Activated CD4-positive, alpha-beta T cell treated with anti-CD3 and anti-CD28 coated beads for 36 hours (primary cell): ENCODE results near the gene USP13. TPM values are rescaled to one million over a fixed set of nuclear protein-coding genes. Genes with fewer than 3 reads are reported as not detected.
"Not testable (repeated sequence)": the region's sequence is repeated elsewhere in the genome, so short reads cannot be mapped to it uniquely, and the experiment has no call there.

Source experiments
- ATAC-seq: fragments of 200-7000 bp; cut with Tn5 transposase; one replicate; pipeline ENCODE4 v1.10.0; 2021; ENCODE audit warnings: mild to moderate bottlenecking, moderate library complexity
- CTCF ChIA-PET: fragments of 350-600 bp; sonication (Branson Sonifier 250); formaldehyde crosslinking; loops from one replicate; lab custom pipeline; 2021; ENCODE audit warnings: antibody characterized with exemption; lab: Charles Lee
- POLR2A ChIA-PET: fragments of 350-600 bp; sonication (Branson Sonifier 250); formaldehyde crosslinking; loops from one replicate; lab custom pipeline; 2021; ENCODE audit warnings: antibody characterized with exemption, inconsistent platforms; lab: Charles Lee
- DNase-seq: peaks from one replicate; pipeline ENCODE4 v3.0.0-alpha.2; 2020
- H3K27ac Mint-ChIP-seq: one replicate; pipeline ENCODE4 v1.8.0; 2021; ENCODE audit warnings: mixed read lengths
- H3K27me3 Mint-ChIP-seq: one replicate; pipeline ENCODE4 v1.8.0; 2021; ENCODE audit warnings: mixed read lengths
- H3K36me3 Mint-ChIP-seq: one replicate; pipeline ENCODE4 v1.8.0; 2021; ENCODE audit warnings: low read depth, mixed read lengths
- H3K4me1 Mint-ChIP-seq: one replicate; pipeline ENCODE4 v1.8.0; 2021; ENCODE audit warnings: mixed read lengths
- H3K4me3 Mint-ChIP-seq: one replicate; pipeline ENCODE4 v1.8.0; 2021; ENCODE audit warnings: mild to moderate bottlenecking, moderate library complexity, mixed read lengths
- H3K9me3 Mint-ChIP-seq: one replicate; pipeline ENCODE4 v1.8.0; 2021; ENCODE audit warnings: low read depth, mixed read lengths
- intact Hi-C, 2 experiments: fragments of 100-400 bp; cut with DNase I in 1 of 2; cut with micrococcal nuclease in 1 of 2; formaldehyde crosslinking; loops; one replicate each; pipeline versions ENCODE4 v1.14.2 to v1.15.1; 2022 to 2024; cut with DNase I, micrococcal nuclease
- total RNA-seq, 2 experiments: library from RNA; stranded (reverse); gene quantifications; one replicate each; pipeline ENCODE4 v1.2.3, GENCODE V29; 2021

USP13 gene
- total RNA-seq, 2 experiments from 2014 or later: 11.2 to 11.6 TPM

GRCh38 chr3:179768080-179768479 is 115.2 kb downstream of the USP13 start:
- Mint-ChIP-seq H3K9me3 (no peaks in the 10 kb centered on the region), H3K27me3 (no peaks in the 10 kb centered on the region), H3K4me3 (no peak overlapping the region), H3K27ac (no peak overlapping the region), H3K4me1 (no peaks in the 10 kb centered on the region), H3K36me3 (peaks cover 36% of the 10 kb centered on the region)
- ATAC-seq (no peak), DNase-seq (no peak)
- ChIA-PET CTCF (interaction anchor here (0.7 to 1.2 kb wide), 2 partner anchors 17 to 161 kb away, joined by 3 read pairs; no protein-coding TSS in a partner anchor), POLR2A (no interaction called here)
- intact Hi-C loops: no loop called here

- CTCF ChIA-PET: interaction anchor here (0.6 kb wide), 1 partner anchor 193 kb away, joined by 4 read pairs; no protein-coding TSS in a partner anchor
- no peak for DNase-seq
- H3K36me3 Mint-ChIP-seq: peaks cover 44% of the 10 kb centered on the region
These were observed 116.8 kb downstream of the USP13 start for GRCh38 chr3:179769411-179770247.

GRCh38 chr3:179771797-179772196 is 119.0 kb downstream of the USP13 start:
- peaks cover 2% of the 10 kb centered on the region for H3K9me3 Mint-ChIP-seq
- DNase-seq (no peak), ATAC-seq (no peak)
- peaks cover 38% of the 10 kb centered on the region for H3K36me3 Mint-ChIP-seq
- intact Hi-C loops: no loop called here
- no peaks in the 10 kb centered on the region for H3K27me3 Mint-ChIP-seq
- H3K27ac Mint-ChIP-seq: no peak overlapping the region
- ChIA-PET POLR2A (no interaction called here), CTCF (interaction anchor here (1.2 kb wide), 1 partner anchor 11 kb away, joined by 4 read pairs; no protein-coding TSS in a partner anchor)
- H3K4me3 Mint-ChIP-seq: no peak overlapping the region
- no peaks in the 10 kb centered on the region for H3K4me1 Mint-ChIP-seq

More at GRCh38 chr3:179769411-179770247, 116.8 kb downstream of the USP13 start:
- POLR2A ChIA-PET: interaction anchor here (0.6 kb wide), 1 partner anchor 10 kb away, joined by 3 read pairs; no protein-coding TSS in a partner anchor
- intact Hi-C loops: no loop called here
- H3K9me3 Mint-ChIP-seq: peaks cover 2% of the 10 kb centered on the region
- H3K27ac Mint-ChIP-seq: no peak overlapping the region
- ATAC-seq: no peak
- no peak overlapping the region for H3K4me3 Mint-ChIP-seq
- no peaks in the 10 kb centered on the region for H3K4me1 Mint-ChIP-seq
- H3K27me3 Mint-ChIP-seq: no peaks in the 10 kb centered on the region

- POLR2A ChIA-PET: no interaction called here
- Mint-ChIP-seq H3K36me3 (peaks cover 34% of the 10 kb centered on the region), H3K4me3 (no peak overlapping the region), H3K27ac (no peak overlapping the region), H3K9me3 (peaks cover 2% of the 10 kb centered on the region), H3K27me3 (no peaks in the 10 kb centered on the region), H3K4me1 (no peaks in the 10 kb centered on the region)
- CTCF ChIA-PET: no interaction called here
- ATAC-seq (no peak), DNase-seq (no peak)
- intact Hi-C loops: no loop called here
These were observed 119.5 kb downstream of the USP13 start for GRCh38 chr3:179772297-179772696.

GRCh38 chr3:179775416-179776122 is 122.7 kb downstream of the USP13 start:
- CTCF ChIA-PET: no interaction called here
- Mint-ChIP-seq H3K4me3 (no peak overlapping the region), H3K27ac (no peak overlapping the region), H3K27me3 (no peaks in the 10 kb centered on the region), H3K36me3 (peaks cover 45% of the 10 kb centered on the region), H3K4me1 (no peaks in the 10 kb centered on the region), H3K9me3 (peaks cover 6% of the 10 kb centered on the region)
- POLR2A ChIA-PET: no interaction called here
- ATAC-seq (no peak), DNase-seq (no peak)
- intact Hi-C loops: no loop called here

- H3K4me3 Mint-ChIP-seq, ATAC-seq, DNase-seq, H3K27me3 Mint-ChIP-seq, intact Hi-C loops, H3K9me3 Mint-ChIP-seq, H3K27ac Mint-ChIP-seq, POLR2A ChIA-PET, H3K4me1 Mint-ChIP-seq: not testable (repeated sequence)
- CTCF ChIA-PET: interaction anchor here (0.7 to 1.7 kb wide), 2 partner anchors 12 to 116 kb away, joined by 3 to 4 read pairs; no protein-coding TSS in a partner anchor
- H3K36me3 Mint-ChIP-seq: peaks cover 35% of the 10 kb centered on the region
These were observed 130.0 kb downstream of the USP13 start for GRCh38 chr3:179782841-179783240.

GRCh38 chr3:179788996-179789395 is 136.2 kb downstream of the USP13 start:
- Mint-ChIP-seq H3K4me3 (no peak overlapping the region), H3K27ac (no peak overlapping the region), H3K36me3 (peaks cover 6% of the 10 kb centered on the region), H3K27me3 (no peaks in the 10 kb centered on the region), H3K4me1 (no peaks in the 10 kb centered on the region), H3K9me3 (no peaks in the 10 kb centered on the region)
- no peak for ATAC-seq
- intact Hi-C loops: no loop called here
- ChIA-PET POLR2A (no interaction called here), CTCF (no interaction called here)
- no peak for DNase-seq

- H3K9me3 Mint-ChIP-seq: no peaks in the 10 kb centered on the region
- no peak for DNase-seq
- no peaks in the 10 kb centered on the region for H3K4me1 Mint-ChIP-seq
- H3K27ac Mint-ChIP-seq: no peak overlapping the region
- H3K4me3 Mint-ChIP-seq: no peak overlapping the region
- ChIA-PET POLR2A (no interaction called here), CTCF (no interaction called here)
- ATAC-seq: no peak
- H3K36me3 Mint-ChIP-seq: peaks cover 5% of the 10 kb centered on the region
- intact Hi-C loops: no loop called here
- H3K27me3 Mint-ChIP-seq: no peaks in the 10 kb centered on the region
These were observed 139.0 kb downstream of the USP13 start for GRCh38 chr3:179791793-179792192.

- ATAC-seq (no peak), DNase-seq (no peak)
- POLR2A ChIA-PET: no interaction called here
- H3K9me3 Mint-ChIP-seq: no peaks in the 10 kb centered on the region
- no peak overlapping the region for H3K4me3 Mint-ChIP-seq
- no peaks in the 10 kb centered on the region for H3K36me3 Mint-ChIP-seq
- no peaks in the 10 kb centered on the region for H3K27me3 Mint-ChIP-seq
- H3K4me1 Mint-ChIP-seq: no peaks in the 10 kb centered on the region
- CTCF ChIA-PET: no interaction called here
- no peak overlapping the region for H3K27ac Mint-ChIP-seq
- intact Hi-C loops: no loop called here
These were observed 141.5 kb downstream of the USP13 start for GRCh38 chr3:179794355-179794754.

GRCh38 chr3:179796421-179796820 is 143.6 kb downstream of the USP13 start:
- no peaks in the 10 kb centered on the region for H3K4me1 Mint-ChIP-seq
- POLR2A ChIA-PET: no interaction called here
- intact Hi-C loops: no loop called here

GRCh38 chr3:179797192-179797591 is 144.4 kb downstream of the USP13 start:
- no peaks in the 10 kb centered on the region for H3K4me1 Mint-ChIP-seq
- intact Hi-C loops: no loop called here
- no peaks in the 10 kb centered on the region for H3K36me3 Mint-ChIP-seq
- H3K9me3 Mint-ChIP-seq: no peaks in the 10 kb centered on the region
- DNase-seq (no peak), ATAC-seq (no peak)
- H3K27ac Mint-ChIP-seq: no peak overlapping the region
- POLR2A ChIA-PET: no interaction called here
- CTCF ChIA-PET: interaction anchor here (0.6 kb wide), 1 partner anchor 35 kb away, joined by 3 read pairs; no protein-coding TSS in a partner anchor
- no peaks in the 10 kb centered on the region for H3K27me3 Mint-ChIP-seq
- no peak overlapping the region for H3K4me3 Mint-ChIP-seq

More at GRCh38 chr3:179796421-179796820, 143.6 kb downstream of the USP13 start:
- Mint-ChIP-seq H3K27me3 (no peaks in the 10 kb centered on the region), H3K36me3 (no peaks in the 10 kb centered on the region), H3K4me3 (no peak overlapping the region), H3K9me3 (no peaks in the 10 kb centered on the region), H3K27ac (no peak overlapping the region)
- CTCF ChIA-PET: interaction anchor here (0.6 kb wide), 1 partner anchor 34 kb away, joined by 3 read pairs; no protein-coding TSS in a partner anchor
- no peak for ATAC-seq
- no peak for DNase-seq
